HCT116 (cell line): ENCODE measurements around the gene SPATA31E1. TPM values are rescaled to one million over a fixed set of nuclear protein-coding genes. Genes with fewer than 3 reads are reported as not detected.
"Not testable (repeated sequence)": the region's sequence is repeated elsewhere in the genome, so short reads cannot be mapped to it uniquely, and the experiment has no call there.

Experiments used
- ATAC-seq: fragments of 200-7000 bp; cut with Tn5 transposase; 2 replicates; pipeline ENCODE4 v1.9.1; 2020; ENCODE audit warnings: mild to moderate bottlenecking, moderate library complexity
- BruUV-seq: library from RNA; stranded (reverse); fragments of 400-500 nt; replicated peaks from 2 replicates; lab custom pipeline; 2021; lab: Mats Ljungman, UMichigan
- CTCF ChIA-PET: fragments of 300-600 bp; sonication (Branson Sonifier 250); formaldehyde crosslinking; loops from one replicate; lab custom pipeline; 2021; ENCODE audit warnings: antibody characterized with exemption; lab: Charles Lee
- POLR2A ChIA-PET: fragments of 300-600, 350-600 bp; sonication (Branson Sonifier 250); formaldehyde crosslinking; loops from one replicate; lab custom pipeline; 2021; ENCODE audit warnings: antibody characterized with exemption; lab: Charles Lee
- RAD21 ChIA-PET, 2 experiments: fragments of 300-600 bp; sonication (Branson Sonifier 250); formaldehyde crosslinking; loops; one replicate each; lab custom pipeline; 2023; ENCODE audit warnings: low total read pairs in 2 of 2; ENCODE audit not compliant: uncharacterized antibody in 2 of 2, unreplicated experiment in 2 of 2, low non-redundant PET in 1 of 2; lab: Charles Lee
- DNase-seq: peaks from one replicate; pipeline ENCODE4 v3.0.0-alpha.2; 2010; ENCODE audit warnings: low read depth, low spot score
- H2AFZ ChIP-seq: fragments of 200-600 bp; shearing (Covaris generic), sonication (generic); 2 replicates; pipeline ENCODE4 v1.6.1; 2017; ENCODE audit warnings: low read depth, mixed run types, mixed read lengths, antibody characterized with exemption, low read length; ENCODE audit not compliant: poor library complexity, severe bottlenecking
- H3K27ac ChIP-seq: 2 replicates; pipeline ENCODE4 v1.5.1; 2012; ENCODE audit warnings: low read depth, low read length
- H3K27me3 ChIP-seq: fragments of 200-600 bp; sonication (generic); 2 replicates; pipeline ENCODE4 v1.6.1; 2016; ENCODE audit warnings: mixed run types, low read length, mixed read lengths; ENCODE audit not compliant: insufficient read depth
- H3K36me3 ChIP-seq, 2 experiments: fragments of 200-500 bp in 1 of 2; fragments of 200-600 bp in 1 of 2; sonication (Bioruptor generic) in 1 of 2; sonication (generic) in 1 of 2; 2 replicates each; pipeline versions ENCODE4 v1.5.1 to v1.6.1; 2014 to 2016; ENCODE audit warnings: low read length in 2 of 2, inconsistent platforms in 1 of 2, mixed read lengths in 1 of 2, mixed run types in 1 of 2; ENCODE audit not compliant: insufficient read depth in 2 of 2, control insufficient read depth in 1 of 2
- H3K4me1 ChIP-seq, 2 experiments: fragments of 200-600 bp in 1 of 2; sonication (generic) in 1 of 2; 2 replicates each; pipeline versions ENCODE4 v1.5.1 to v1.6.1; 2012 to 2017; ENCODE audit warnings: low read length in 2 of 2, inconsistent platforms in 1 of 2, mild to moderate bottlenecking in 1 of 2, mixed read lengths in 1 of 2, mixed run types in 1 of 2, moderate library complexity in 1 of 2; ENCODE audit not compliant: insufficient read depth in 2 of 2, control insufficient read depth in 1 of 2
- H3K4me2 ChIP-seq: fragments of 200-600 bp; sonication (generic); 2 replicates; pipeline ENCODE4 v1.6.1; 2017; ENCODE audit warnings: mixed run types, low read length, mixed read lengths
- H3K4me3 ChIP-seq, 2 experiments: fragments of 200-600 bp in 1 of 2; sonication (generic) in 1 of 2; replicated peaks in 1 of 2; 2 replicates each; pipeline ENCODE4 v1.5.1; 2011 to 2016; ENCODE audit warnings: low read length in 2 of 2, control low read depth in 1 of 2, low read depth in 1 of 2, mild to moderate bottlenecking in 1 of 2, mixed read lengths in 1 of 2, mixed run types in 1 of 2
- H3K79me2 ChIP-seq: fragments of 200-600 bp; sonication (generic); 2 replicates; pipeline ENCODE4 v1.6.1; 2017; ENCODE audit warnings: mild to moderate bottlenecking, mixed run types, low read length, moderate library complexity, mixed read lengths; ENCODE audit not compliant: insufficient read depth
- H3K9ac ChIP-seq: fragments of 200-600 bp; sonication (generic); 2 replicates; pipeline ENCODE4 v1.6.1; 2016; ENCODE audit warnings: low read length, mixed read lengths
- H3K9me2 ChIP-seq: fragments of 200-600 bp; sonication (generic), shearing (Covaris generic); 2 replicates; pipeline ENCODE4 v1.6.1; 2017; ENCODE audit warnings: mixed run types, mild to moderate bottlenecking, moderate library complexity; ENCODE audit not compliant: insufficient read depth
- H3K9me3 ChIP-seq, 2 experiments: fragments of 200-500 bp in 1 of 2; fragments of 200-600 bp in 1 of 2; sonication (Bioruptor generic) in 1 of 2; sonication (generic) in 1 of 2; 2 replicates each; pipeline ENCODE4 v1.6.1; 2014 to 2017; ENCODE audit warnings: low read length in 2 of 2, mixed read lengths in 2 of 2, inconsistent platforms in 1 of 2, low read depth in 1 of 2, mild to moderate bottlenecking in 1 of 2, mixed run types in 1 of 2, moderate library complexity in 1 of 2; ENCODE audit not compliant: control insufficient read depth in 1 of 2, insufficient read depth in 1 of 2
- H4K20me1 ChIP-seq: fragments of 200-600 bp; sonication (generic), shearing (Covaris generic); 2 replicates; pipeline ENCODE4 v1.6.1; 2017; ENCODE audit warnings: mixed run types, mild to moderate bottlenecking, moderate library complexity; ENCODE audit not compliant: insufficient read depth
- intact Hi-C: fragments of 100-400 bp; cut with micrococcal nuclease; formaldehyde crosslinking; loops from 2 replicates; pipeline ENCODE4 v1.10.0; 2022
- total RNA-seq: library from RNA; stranded (reverse); gene quantifications from one replicate; pipeline ENCODE4 v1.2.1, GENCODE V29; 2021; ENCODE audit not compliant: unreplicated experiment

Gene SPATA31E1
- total RNA-seq, 1 experiment from 2014 or later = not detected

DNA sequence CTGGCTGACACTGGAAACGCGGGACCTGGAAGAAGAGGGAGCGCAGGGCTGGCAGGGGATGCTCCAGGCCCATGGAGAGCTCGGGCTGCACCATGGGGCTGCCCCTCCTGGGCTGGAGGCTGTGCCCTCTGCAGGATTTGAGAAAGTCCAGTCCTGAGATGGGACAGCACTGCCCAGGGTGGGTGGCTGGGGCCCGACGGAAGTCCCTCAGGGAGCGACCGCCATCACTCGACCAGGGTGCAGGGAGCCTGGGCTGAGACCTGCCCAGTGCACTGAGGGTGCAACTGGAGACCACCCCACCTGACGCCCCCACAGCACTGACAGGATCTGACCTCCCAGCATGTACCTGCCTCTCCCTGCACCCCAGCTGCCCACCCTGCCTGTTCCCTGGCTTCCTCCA is 42.2 kb downstream of the SPATA31E1 start:
- H3K4me1 ChIP-seq, H3K27ac ChIP-seq, POLR2A ChIA-PET, BruUV-seq, H3K79me2 ChIP-seq, H2AFZ ChIP-seq, H3K4me2 ChIP-seq, H3K9ac ChIP-seq, H4K20me1 ChIP-seq, DNase-seq, CTCF ChIA-PET, H3K4me3 ChIP-seq, intact Hi-C loops, RAD21 ChIA-PET, H3K27me3 ChIP-seq, H3K36me3 ChIP-seq, H3K9me2 ChIP-seq, H3K9me3 ChIP-seq: not testable (repeated sequence)
- peak; percentile 62; the same call in 1 of the 2 replicates for ATAC-seq

DNA sequence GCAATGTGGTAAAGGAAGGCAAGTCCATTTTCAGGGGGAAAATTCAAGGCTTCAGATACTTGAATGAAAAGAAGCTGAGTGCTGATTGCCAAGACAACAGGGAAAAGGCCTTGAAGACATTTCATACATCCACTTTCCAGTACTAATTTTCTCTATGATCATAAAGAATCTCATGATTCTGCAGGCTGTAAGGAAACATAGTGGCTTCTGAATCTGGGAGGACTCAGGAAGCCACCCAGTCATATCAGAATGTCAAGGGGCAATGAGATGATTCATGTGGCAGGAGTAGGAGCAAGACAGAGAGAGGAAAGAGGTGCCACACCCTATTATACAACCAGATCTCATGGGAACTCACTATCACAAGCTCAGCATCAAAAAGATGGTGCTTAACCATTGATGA is 46.5 kb downstream of the SPATA31E1 start:
- CTCF ChIA-PET, H3K4me3 ChIP-seq, H2AFZ ChIP-seq, H3K27me3 ChIP-seq, DNase-seq, intact Hi-C loops, H3K27ac ChIP-seq, H3K4me1 ChIP-seq, ATAC-seq, RAD21 ChIA-PET, H3K9ac ChIP-seq, H3K9me2 ChIP-seq, H4K20me1 ChIP-seq, H3K9me3 ChIP-seq, H3K36me3 ChIP-seq, POLR2A ChIA-PET, H3K79me2 ChIP-seq, H3K4me2 ChIP-seq, BruUV-seq: not testable (repeated sequence)

DNA sequence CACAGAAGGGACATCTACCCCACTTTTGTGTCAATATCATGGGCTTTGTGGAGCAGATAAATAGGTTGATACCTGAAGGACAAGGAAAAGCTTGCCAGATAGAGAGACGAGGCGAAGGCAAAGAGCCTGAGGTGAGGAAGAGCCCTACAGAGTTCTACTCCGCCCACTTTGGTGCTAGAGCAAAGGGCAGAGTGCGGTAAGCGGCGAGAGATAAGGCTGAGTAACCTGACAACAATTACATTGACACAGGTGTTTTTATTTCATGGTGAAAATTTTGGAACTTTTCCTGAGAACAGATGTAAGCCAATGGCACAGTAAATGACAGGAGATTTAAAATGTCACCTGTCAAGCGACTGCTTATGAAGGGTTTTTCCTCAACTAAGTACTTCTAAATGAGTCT is 51.8 kb downstream of the SPATA31E1 start:
- H3K79me2 ChIP-seq, ATAC-seq, CTCF ChIA-PET, H2AFZ ChIP-seq, H3K4me1 ChIP-seq, DNase-seq, H3K36me3 ChIP-seq, H3K27me3 ChIP-seq, BruUV-seq, intact Hi-C loops, H3K27ac ChIP-seq, H3K9ac ChIP-seq, H3K4me2 ChIP-seq, H3K4me3 ChIP-seq, H4K20me1 ChIP-seq, POLR2A ChIA-PET, H3K9me3 ChIP-seq, RAD21 ChIA-PET, H3K9me2 ChIP-seq: not testable (repeated sequence)

DNA sequence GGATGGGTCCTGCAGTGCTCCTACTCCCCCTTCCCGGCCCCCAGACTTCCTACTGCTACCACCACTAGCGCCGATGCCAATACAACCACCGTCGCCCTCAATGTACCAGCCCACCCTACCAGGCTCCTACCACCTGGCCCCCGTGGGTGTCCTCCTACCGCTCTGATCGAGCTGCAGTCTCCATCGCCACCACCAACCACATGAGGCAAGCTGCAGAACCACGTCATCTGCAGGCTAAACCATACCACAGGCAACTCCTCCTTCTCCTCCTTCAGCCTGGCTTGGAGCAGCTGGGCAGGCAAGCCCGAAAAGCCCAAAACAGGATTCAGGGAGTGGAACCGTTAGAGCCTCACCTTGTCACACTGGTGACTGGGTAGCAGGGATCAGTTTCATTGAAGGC is 54.7 kb downstream of the SPATA31E1 start:
- intact Hi-C loops, BruUV-seq: not testable (repeated sequence)

DNA sequence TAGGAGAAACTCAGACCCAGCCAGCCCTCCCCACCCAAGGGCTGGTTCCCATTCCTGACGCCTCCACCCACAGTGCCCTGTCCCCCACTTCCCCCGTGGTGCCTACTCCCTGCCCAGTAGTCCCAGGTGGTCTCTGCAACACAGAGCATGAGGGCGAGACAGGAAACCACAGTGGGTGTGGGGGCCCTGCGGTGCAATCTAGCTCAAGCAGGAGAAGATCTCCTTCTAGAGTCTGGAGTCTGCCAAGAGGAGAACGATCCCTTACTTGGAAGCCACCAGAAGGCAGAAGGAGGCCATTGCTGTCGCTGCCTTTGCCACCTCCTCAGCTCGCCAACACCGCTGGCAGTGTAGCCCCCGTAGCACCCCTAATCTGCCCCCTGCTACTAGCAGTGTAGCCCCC is 55.2 kb downstream of the SPATA31E1 start:
- RAD21 ChIA-PET, CTCF ChIA-PET, H3K36me3 ChIP-seq, H3K4me1 ChIP-seq, POLR2A ChIA-PET, H3K27me3 ChIP-seq, BruUV-seq, H3K79me2 ChIP-seq, H3K4me2 ChIP-seq, H3K9me2 ChIP-seq, intact Hi-C loops, H3K4me3 ChIP-seq, H3K9me3 ChIP-seq, H2AFZ ChIP-seq, H4K20me1 ChIP-seq, H3K9ac ChIP-seq, DNase-seq, ATAC-seq, H3K27ac ChIP-seq: not testable (repeated sequence)

More for the DNA sequence above, 54.7 kb downstream of the SPATA31E1 start:
- H3K9me2 ChIP-seq, RAD21 ChIA-PET, H3K9me3 ChIP-seq, H3K27me3 ChIP-seq, CTCF ChIA-PET, H3K4me1 ChIP-seq, H3K36me3 ChIP-seq, H2AFZ ChIP-seq, H4K20me1 ChIP-seq, DNase-seq, H3K4me3 ChIP-seq, ATAC-seq, H3K4me2 ChIP-seq, POLR2A ChIA-PET, H3K27ac ChIP-seq, H3K79me2 ChIP-seq, H3K9ac ChIP-seq: not testable (repeated sequence)
